ENCODE results near the gene LIN28A.

LIN28A gene

DNA sequence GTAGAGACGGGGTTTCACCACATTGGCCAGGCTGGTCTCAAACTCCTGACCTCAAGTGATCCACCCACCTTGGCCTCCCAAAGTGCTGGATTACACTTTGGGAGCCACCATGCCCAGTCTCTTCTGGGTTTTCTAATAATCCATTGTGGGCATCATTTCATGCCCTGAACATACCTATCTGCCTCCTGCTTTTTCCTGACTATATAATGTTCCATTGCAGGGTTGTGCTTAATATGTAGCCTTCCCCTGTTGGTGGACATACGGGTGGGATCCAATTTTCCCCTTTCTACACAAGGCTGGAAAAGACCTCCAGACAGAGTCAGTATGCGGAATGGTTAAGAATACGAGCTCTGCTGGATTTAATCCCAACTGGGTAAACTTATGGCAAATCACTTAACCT, 34.6 kb upstream of the LIN28A start:
- Histone ChIP-seq H3K4me1 (ENCODE audit: control insufficient read depth in 2 of 2, insufficient read depth in 1 of 2, low read depth in 1 of 2, low read length in 2 of 2) (peaks cover 0 to 1% of the 10 kb centered on the region in 2 donors), H3K27ac (replicated peaks; ENCODE audit: low read length) (no peak overlapping the region), H3K4me3 (ENCODE audit: low read length in 2 of 2) (no peak overlapping the region), H3K9me3 (replicated peaks in 1 of 2; ENCODE audit: control insufficient read depth in 2 of 2, insufficient read depth in 1 of 2, low read depth in 1 of 2, low read length in 2 of 2) (peaks cover 0 to 2% of the 10 kb centered on the region in 2 donors), H3K18ac (ENCODE audit: low read length) (no peak overlapping the region), H4K91ac (ENCODE audit: low read depth, low read length, poor library complexity) (no peak overlapping the region), H3K23ac (ENCODE audit: low read depth, low read length, poor library complexity) (no peak overlapping the region), H2BK15ac (ENCODE audit: low read length) (no peak overlapping the region), H3K9ac (ENCODE audit: low read depth, low read length, poor library complexity) (no peak overlapping the region), H3K4ac (ENCODE audit: low read length) (no peak overlapping the region), H3K27me3 (ENCODE audit: control insufficient read depth in 3 of 3, insufficient read depth in 3 of 3, low read depth in 1 of 3, low read length in 3 of 3) (peaks cover 0 to 2% (median 0%) of the 10 kb centered on the region in 3 experiments), H2AFZ (ENCODE audit: low read length) (no peak overlapping the region), H3K4me2 (ENCODE audit: insufficient read depth, low read length, poor library complexity, severe bottlenecking) (no peak overlapping the region), H2BK12ac (ENCODE audit: low read length) (no peak overlapping the region), H2BK5ac (ENCODE audit: low read length) (no peak overlapping the region), H3K36me3 (replicated peaks in 1 of 2; ENCODE audit: control insufficient read depth in 2 of 2, insufficient read depth in 2 of 2, low read length in 2 of 2) (no peaks in the 10 kb centered on the region), H2BK120ac (ENCODE audit: low read depth, low read length) (no peak overlapping the region), H2AK5ac (ENCODE audit: low read depth, low read length) (no peak overlapping the region), H3K14ac (ENCODE audit: low read length) (no peak overlapping the region), H4K8ac (ENCODE audit: low read depth, low read length) (no peak overlapping the region), H3K79me1 (ENCODE audit: low read depth, low read length) (no peaks in the 10 kb centered on the region)
- no peak for DNase-seq (ENCODE audit: low spot score)
- WGBS, 2 donors (ENCODE audit: extremely low coverage in 2 of 2, insufficient read length in 2 of 2, insufficient replicate concordance in 1 of 2): no CpG with 5 or more reads among the region's 4 CpGs

DNA sequence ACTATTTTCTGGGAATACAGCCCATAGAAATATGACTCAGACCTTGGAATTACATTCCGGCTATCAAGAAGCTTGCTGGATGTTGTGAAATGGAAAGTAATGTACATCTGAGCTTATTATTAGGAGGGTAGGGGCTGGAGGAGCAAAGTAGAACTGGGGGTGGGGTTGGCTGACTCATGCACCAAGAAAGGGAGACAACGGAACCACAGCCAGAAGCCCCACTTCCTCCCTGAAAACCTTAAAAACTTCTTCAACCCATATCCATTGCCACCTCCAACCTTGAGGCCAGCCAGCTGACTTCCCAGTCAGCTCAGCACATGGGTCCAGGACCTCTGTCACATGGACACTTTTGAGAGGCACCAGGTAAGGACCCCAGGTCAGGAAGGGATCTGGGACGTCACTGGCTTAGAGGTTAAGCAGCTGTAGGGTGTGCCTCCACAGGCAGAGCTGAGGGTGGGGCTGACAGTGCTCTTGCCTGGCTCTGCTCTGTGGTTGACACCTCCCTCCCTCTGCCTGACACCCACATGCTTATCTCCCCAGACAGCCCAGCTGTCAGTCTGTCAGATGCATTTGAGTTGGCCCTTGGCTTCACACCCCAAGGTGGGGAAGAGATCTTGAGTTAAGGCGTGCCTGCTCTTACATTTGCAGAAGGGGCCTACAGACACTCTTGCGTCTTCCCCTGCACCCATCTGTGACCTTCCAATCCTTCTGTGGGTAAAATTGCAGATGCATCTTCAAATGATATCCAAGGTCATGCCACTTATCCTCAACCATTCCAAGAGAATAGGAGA, 32.3 kb upstream of the LIN28A start:
- H4K91ac ChIP-seq (ENCODE audit: low read depth, low read length, poor library complexity): no peak overlapping the region
- WGBS, 2 donors (ENCODE audit: extremely low coverage in 2 of 2, insufficient read length in 2 of 2, insufficient replicate concordance in 1 of 2): no CpG with 5 or more reads among the region's 5 CpGs
- peaks cover 0 to 1% of the 10 kb centered on the region in 2 donors for H3K4me1 ChIP-seq (ENCODE audit: control insufficient read depth in 2 of 2, insufficient read depth in 1 of 2, low read depth in 1 of 2, low read length in 2 of 2)
- H4K8ac ChIP-seq (ENCODE audit: low read depth, low read length): no peak overlapping the region
- H2BK12ac ChIP-seq (ENCODE audit: low read length): no peak overlapping the region
- H3K9me3 ChIP-seq (replicated peaks in 1 of 2; ENCODE audit: control insufficient read depth in 2 of 2, insufficient read depth in 1 of 2, low read depth in 1 of 2, low read length in 2 of 2): peaks cover 0 to 2% of the 10 kb centered on the region in 2 donors
- H3K27me3 ChIP-seq (ENCODE audit: control insufficient read depth in 3 of 3, insufficient read depth in 3 of 3, low read depth in 1 of 3, low read length in 3 of 3): no peaks in the 10 kb centered on the region
- H2BK15ac ChIP-seq (ENCODE audit: low read length): no peak overlapping the region
- no peaks in the 10 kb centered on the region for H3K79me1 ChIP-seq (ENCODE audit: low read depth, low read length)
- peak overlapping the region; percentile 30 for H2AK5ac ChIP-seq (ENCODE audit: low read depth, low read length)
- H2BK5ac ChIP-seq (ENCODE audit: low read length): peak overlapping the region; percentile 25
- H3K23ac ChIP-seq (ENCODE audit: low read depth, low read length, poor library complexity): peak overlapping the region; percentile 37
- H3K4me2 ChIP-seq (ENCODE audit: insufficient read depth, low read length, poor library complexity, severe bottlenecking): no peak overlapping the region
- H3K27ac ChIP-seq (replicated peaks; ENCODE audit: low read length): no peak overlapping the region
- no peak overlapping the region for H2BK120ac ChIP-seq (ENCODE audit: low read depth, low read length)
- no peak overlapping the region for H3K9ac ChIP-seq (ENCODE audit: low read depth, low read length, poor library complexity)
- H3K4me3 ChIP-seq (ENCODE audit: low read length in 2 of 2): peak overlapping the region in 1 of 2 donors; percentile 3
- H3K4ac ChIP-seq (ENCODE audit: low read length): no peak overlapping the region
- no peak overlapping the region for H3K14ac ChIP-seq (ENCODE audit: low read length)
- H2AFZ ChIP-seq (ENCODE audit: low read length): no peak overlapping the region
- peak overlapping the region; percentile 25 for H3K18ac ChIP-seq (ENCODE audit: low read length)
- no peak for DNase-seq (ENCODE audit: low spot score)
- no peaks in the 10 kb centered on the region for H3K36me3 ChIP-seq (replicated peaks in 1 of 2; ENCODE audit: control insufficient read depth in 2 of 2, insufficient read depth in 2 of 2, low read length in 2 of 2)

DNA sequence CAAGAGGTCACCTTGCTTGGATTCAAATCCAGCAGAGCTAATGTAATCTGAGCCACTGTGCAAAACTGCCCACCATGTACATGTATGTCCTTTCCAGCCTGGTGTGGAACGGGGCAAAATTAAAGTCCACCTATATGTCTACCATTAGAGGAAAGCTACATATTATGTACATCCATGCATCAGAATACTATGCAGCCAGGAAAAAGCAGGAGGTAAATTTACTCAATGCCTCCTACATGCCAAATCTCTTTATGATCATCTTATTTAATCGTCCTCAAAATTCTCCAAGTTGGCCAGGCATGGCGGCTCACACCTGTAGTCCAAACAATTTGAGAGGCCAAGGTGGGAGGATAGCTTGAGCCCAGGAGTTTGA, 31.8 kb upstream of the LIN28A start:
- H3K4me3 ChIP-seq (ENCODE audit: low read length in 2 of 2): no peak overlapping the region
- H3K4me2 ChIP-seq (ENCODE audit: insufficient read depth, low read length, poor library complexity, severe bottlenecking): no peak overlapping the region
- H3K18ac ChIP-seq (ENCODE audit: low read length): no peak overlapping the region
- H3K9me3 ChIP-seq (replicated peaks in 1 of 2; ENCODE audit: control insufficient read depth in 2 of 2, insufficient read depth in 1 of 2, low read depth in 1 of 2, low read length in 2 of 2): peaks cover 0 to 2% of the 10 kb centered on the region in 2 donors
- H2AK5ac ChIP-seq (ENCODE audit: low read depth, low read length): no peak overlapping the region
- H3K23ac ChIP-seq (ENCODE audit: low read depth, low read length, poor library complexity): no peak overlapping the region
- H3K27me3 ChIP-seq (ENCODE audit: control insufficient read depth in 3 of 3, insufficient read depth in 3 of 3, low read depth in 1 of 3, low read length in 3 of 3): no peaks in the 10 kb centered on the region
- H3K36me3 ChIP-seq (replicated peaks in 1 of 2; ENCODE audit: control insufficient read depth in 2 of 2, insufficient read depth in 2 of 2, low read length in 2 of 2): no peaks in the 10 kb centered on the region
- no CpG with 5 or more reads among the region's 3 CpGs for WGBS, 2 donors (ENCODE audit: extremely low coverage in 2 of 2, insufficient read length in 2 of 2, insufficient replicate concordance in 1 of 2)
- H3K4me1 ChIP-seq (ENCODE audit: control insufficient read depth in 2 of 2, insufficient read depth in 1 of 2, low read depth in 1 of 2, low read length in 2 of 2): peaks cover 0 to 1% of the 10 kb centered on the region in 2 donors
- no peak overlapping the region for H3K9ac ChIP-seq (ENCODE audit: low read depth, low read length, poor library complexity)
- no peak overlapping the region for H3K14ac ChIP-seq (ENCODE audit: low read length)
- no peaks in the 10 kb centered on the region for H3K79me1 ChIP-seq (ENCODE audit: low read depth, low read length)
- no peak overlapping the region for H2BK12ac ChIP-seq (ENCODE audit: low read length)
- no peak overlapping the region for H2AFZ ChIP-seq (ENCODE audit: low read length)
- H3K27ac ChIP-seq (replicated peaks; ENCODE audit: low read length): no peak overlapping the region
- H4K91ac ChIP-seq (ENCODE audit: low read depth, low read length, poor library complexity): no peak overlapping the region
- H2BK15ac ChIP-seq (ENCODE audit: low read length): no peak overlapping the region
- H3K4ac ChIP-seq (ENCODE audit: low read length): no peak overlapping the region
- no peak overlapping the region for H4K8ac ChIP-seq (ENCODE audit: low read depth, low read length)
- no peak for DNase-seq (ENCODE audit: low spot score)
- H2BK5ac ChIP-seq (ENCODE audit: low read length): no peak overlapping the region
- no peak overlapping the region for H2BK120ac ChIP-seq (ENCODE audit: low read depth, low read length)

DNA sequence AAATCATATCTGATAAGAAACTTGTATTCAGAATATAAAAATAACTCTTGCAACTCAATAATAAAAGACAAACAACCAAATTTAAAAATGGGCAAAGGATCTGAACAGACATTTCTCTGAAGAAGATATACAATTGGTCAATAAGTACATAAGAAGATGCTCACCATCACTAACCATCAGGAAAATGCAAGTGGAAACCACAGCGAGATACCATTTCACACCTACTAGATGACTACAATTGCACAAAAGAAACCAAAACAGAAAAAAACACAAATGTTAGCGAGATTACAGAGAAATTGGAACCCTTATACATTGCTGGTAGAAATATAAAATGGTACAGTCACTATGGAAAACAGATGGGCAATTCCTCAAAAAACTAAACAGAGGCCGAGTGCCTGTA, 26.5 kb upstream of the LIN28A start:
- H3K4ac ChIP-seq (ENCODE audit: low read length): no peak overlapping the region
- H3K9me3 ChIP-seq (replicated peaks in 1 of 2; ENCODE audit: control insufficient read depth in 2 of 2, insufficient read depth in 1 of 2, low read depth in 1 of 2, low read length in 2 of 2): no peaks in the 10 kb centered on the region
- no CpG with 5 or more reads among the region's 3 CpGs for WGBS, 2 donors (ENCODE audit: extremely low coverage in 2 of 2, insufficient read length in 2 of 2, insufficient replicate concordance in 1 of 2)
- no peak overlapping the region for H2BK12ac ChIP-seq (ENCODE audit: low read length)
- no peak overlapping the region for H3K18ac ChIP-seq (ENCODE audit: low read length)
- H3K9ac ChIP-seq (ENCODE audit: low read depth, low read length, poor library complexity): no peak overlapping the region
- no peak overlapping the region for H4K8ac ChIP-seq (ENCODE audit: low read depth, low read length)
- no peaks in the 10 kb centered on the region for H3K79me1 ChIP-seq (ENCODE audit: low read depth, low read length)
- no peak overlapping the region for H2BK5ac ChIP-seq (ENCODE audit: low read length)
- DNase-seq (ENCODE audit: low spot score): no peak
- H4K91ac ChIP-seq (ENCODE audit: low read depth, low read length, poor library complexity): no peak overlapping the region
- no peak overlapping the region for H3K27ac ChIP-seq (replicated peaks; ENCODE audit: low read length)
- H3K36me3 ChIP-seq (replicated peaks in 1 of 2; ENCODE audit: control insufficient read depth in 2 of 2, insufficient read depth in 2 of 2, low read length in 2 of 2): no peaks in the 10 kb centered on the region
- H3K4me1 ChIP-seq (ENCODE audit: control insufficient read depth in 2 of 2, insufficient read depth in 1 of 2, low read depth in 1 of 2, low read length in 2 of 2): peaks cover 0 to 5% of the 10 kb centered on the region in 2 donors
- H3K4me3 ChIP-seq (ENCODE audit: low read length in 2 of 2): no peak overlapping the region
- no peak overlapping the region for H3K14ac ChIP-seq (ENCODE audit: low read length)
- H3K27me3 ChIP-seq (ENCODE audit: control insufficient read depth in 3 of 3, insufficient read depth in 3 of 3, low read depth in 1 of 3, low read length in 3 of 3): no peaks in the 10 kb centered on the region
- H2AFZ ChIP-seq (ENCODE audit: low read length): no peak overlapping the region
- H2AK5ac ChIP-seq (ENCODE audit: low read depth, low read length): no peak overlapping the region
- H3K23ac ChIP-seq (ENCODE audit: low read depth, low read length, poor library complexity): no peak overlapping the region
- H2BK15ac ChIP-seq (ENCODE audit: low read length): no peak overlapping the region
- no peak overlapping the region for H3K4me2 ChIP-seq (ENCODE audit: insufficient read depth, low read length, poor library complexity, severe bottlenecking)
- H2BK120ac ChIP-seq (ENCODE audit: low read depth, low read length): no peak overlapping the region

Data from neuronal stem cell (in vitro differentiated cells).